Hematopoietic multipotent progenitor cell treated with erythropoietin and hydrocortisone succinate and interleukin-3 and kit ligand, for 17 days (in vitro differentiated cells): ENCODE data around the gene WDR37.
A peak's percentile ranks its signal among the peaks of the same experiment; 100 is the strongest.

Experiments
- DNase-seq: peaks from one replicate; pipeline ENCODE4 v3.0.0-alpha.2; 2015; ENCODE audit warnings: low spot score

WDR37 gene

DNA sequence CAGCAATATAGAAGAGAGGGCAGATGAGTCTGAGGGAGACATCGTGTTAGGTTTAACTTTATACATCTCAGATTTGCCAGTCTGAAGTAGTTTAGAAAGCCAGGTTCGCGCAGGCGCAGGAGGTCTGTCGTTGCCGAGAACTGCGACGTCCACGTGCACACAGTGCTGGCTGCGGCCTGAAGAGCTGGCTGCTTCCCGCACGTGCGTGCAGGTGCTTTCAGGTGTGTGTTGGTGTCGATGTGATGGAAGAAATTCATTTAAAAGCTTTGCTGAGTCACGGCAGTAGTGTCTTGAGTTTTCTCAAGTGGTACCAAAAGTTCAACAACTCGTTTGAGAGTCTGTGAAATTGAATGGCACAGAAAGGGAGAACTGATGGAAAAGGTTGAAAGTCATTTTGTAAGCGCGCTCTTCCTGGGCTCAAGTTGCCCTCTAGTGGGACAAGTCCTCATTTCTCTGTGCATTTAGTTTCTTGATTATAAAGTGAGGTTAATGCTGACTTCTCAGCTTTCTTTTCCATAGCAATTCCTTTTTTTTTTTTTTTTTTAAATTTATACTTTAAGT is 18.6 kb downstream of the WDR37 start:
- peak; percentile 29 for DNase-seq

DNA sequence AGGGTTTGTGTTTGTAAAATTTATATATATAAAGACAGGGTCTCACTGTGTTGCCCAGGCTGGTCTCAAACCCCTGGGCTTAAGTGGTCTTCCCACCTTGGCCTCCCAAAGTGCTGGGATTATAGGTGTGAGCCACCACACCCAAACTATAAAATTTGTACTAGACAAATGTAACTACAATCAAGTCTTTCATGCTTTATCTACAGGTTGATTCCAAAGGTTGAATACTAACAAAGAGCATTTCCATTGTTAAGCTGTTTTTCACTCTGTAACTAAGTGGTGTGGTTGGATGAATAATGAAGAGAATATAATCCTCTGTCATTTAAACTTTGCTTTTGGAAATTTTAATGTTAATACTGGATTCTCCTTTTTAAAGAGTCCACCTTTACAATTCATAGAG is 22.5 kb downstream of the WDR37 start:
- DNase-seq: no peak

DNA sequence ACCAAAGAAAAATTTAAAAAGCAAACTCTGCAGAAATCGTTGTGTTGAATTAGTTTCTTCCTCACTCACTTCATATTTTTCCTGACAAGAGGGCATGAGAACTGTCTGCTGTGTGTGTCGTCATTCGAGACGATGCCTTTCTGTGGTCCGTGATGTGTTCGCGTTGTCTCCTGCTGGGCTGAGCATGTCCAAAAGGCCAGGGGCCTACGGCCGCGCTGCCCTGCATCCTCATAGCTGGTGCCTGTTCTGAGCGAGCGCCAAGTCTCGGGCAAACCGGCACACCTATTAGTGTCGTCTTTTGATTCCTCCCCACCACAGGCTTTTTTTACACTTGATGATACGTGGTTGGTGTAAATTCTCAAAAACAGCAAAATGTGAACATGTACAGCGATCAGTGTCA is 27.4 kb downstream of the WDR37 start:
- DNase-seq: no peak

DNA sequence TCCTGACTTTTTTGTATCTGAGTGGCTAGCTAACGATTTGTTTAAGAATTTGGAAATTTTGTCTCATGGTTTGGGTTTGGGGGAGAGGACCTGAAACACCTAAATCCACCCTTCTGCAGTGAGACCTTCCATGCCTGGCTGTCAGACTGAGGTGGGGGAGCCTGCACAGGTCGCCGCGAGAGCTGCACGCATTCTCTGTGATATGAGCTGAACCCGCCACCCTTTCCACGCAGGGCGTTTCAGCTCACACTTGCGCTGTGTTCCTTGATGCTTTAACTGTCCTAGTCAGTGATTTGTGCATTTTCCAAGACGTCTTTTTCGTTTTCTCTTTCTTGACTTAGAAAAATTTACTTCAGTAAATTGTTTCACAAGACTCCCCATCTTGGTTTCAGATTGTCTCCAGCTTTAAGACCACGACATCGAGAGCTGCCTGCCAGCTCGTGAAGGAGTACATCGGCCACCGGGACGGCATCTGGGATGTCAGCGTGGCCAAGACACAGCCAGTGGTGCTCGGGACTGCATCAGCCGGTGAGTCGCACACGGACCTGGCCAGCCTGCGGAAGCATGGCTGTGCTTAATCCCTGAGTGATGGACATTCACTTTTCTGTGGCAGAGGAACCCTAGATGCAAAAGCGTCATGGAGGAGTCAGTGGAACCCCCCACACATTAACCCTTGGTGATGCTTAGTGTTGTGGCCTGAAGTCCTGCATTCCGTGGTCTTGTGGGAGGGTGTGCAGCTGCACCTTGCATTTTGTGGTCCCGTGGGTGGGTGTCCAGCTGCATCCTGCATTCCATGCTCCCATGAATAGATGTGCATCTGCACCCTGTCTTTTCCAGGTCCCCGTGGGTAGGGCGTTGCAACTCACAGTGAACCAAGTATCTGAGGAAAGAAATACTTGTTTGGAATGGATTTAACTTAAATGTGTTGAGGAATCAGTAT is 28.1 kb downstream of the WDR37 start:
- DNase-seq: no peak

DNA sequence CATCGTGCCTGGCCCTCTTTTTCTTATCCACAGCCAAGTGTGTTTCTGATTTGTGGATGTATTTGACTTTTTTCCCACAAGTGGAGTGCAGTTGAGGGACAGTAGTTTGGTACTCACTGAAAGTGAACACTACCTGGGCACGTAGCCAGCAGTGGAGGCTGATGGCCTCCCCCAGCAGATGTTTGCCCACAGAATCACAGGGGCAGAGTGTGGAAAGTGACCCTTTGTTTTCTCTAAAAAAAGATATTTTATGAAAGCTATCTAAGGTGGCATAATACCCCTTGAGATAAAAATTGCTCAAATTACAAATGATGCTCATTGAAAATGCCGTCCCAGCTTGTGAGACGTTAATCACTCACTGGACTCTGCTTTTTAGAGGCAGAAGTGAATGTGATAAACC is 29.1 kb downstream of the WDR37 start:
- DNase-seq: no peak

DNA sequence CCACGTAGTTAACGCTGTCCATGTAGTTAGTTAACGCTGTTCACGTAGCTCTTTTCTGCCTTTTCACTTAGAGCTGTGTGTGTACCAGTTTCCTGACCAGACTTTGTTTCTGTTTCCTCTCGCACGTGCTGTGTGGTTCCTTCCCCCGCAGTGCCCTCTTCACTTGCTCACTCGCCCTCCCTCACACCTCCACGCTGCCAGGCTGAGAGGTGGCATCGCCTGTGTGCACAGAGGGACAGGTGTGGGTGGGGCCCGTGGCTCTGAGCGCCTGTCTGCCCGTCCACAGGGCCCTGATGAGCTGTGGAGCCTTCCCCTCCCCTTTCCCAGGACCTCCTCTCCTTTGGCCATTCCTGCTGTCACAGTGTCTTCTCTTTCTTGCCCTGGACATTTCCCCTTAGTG is 30.6 kb downstream of the WDR37 start:
- DNase-seq: no peak

DNA sequence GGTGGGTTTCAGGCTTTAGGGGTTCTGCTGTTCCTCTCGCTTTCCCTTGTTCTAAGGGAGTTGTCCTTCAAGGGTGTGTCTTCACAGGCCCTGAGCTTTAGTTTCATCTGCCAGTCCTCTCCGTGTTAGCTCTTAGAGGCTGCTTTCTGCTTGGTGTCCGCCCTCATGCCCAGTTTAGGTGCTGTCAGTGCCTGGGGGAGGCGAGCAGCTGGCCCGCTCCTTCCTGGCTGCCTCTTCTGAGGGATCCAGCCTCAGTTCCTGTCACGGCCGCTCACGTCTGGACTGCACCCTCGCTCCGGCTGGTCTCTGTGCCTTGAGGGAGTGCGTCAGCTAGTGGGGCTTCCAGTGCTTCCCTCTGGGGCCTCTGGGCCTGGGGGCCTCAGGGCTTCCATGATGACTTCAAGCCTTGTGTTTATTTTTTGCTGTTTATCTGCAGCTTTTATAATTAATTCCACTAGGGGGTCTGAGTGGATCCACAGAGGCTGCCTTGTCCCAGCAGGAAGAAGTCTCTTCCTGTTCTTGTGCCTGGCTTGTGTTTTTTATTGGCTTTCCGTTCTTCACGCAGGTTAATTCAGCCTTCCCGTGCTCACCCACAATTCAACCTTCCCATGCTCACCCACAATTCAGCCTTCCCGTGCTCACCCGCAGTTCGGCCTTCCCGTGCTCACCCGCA is 33.0 kb downstream of the WDR37 start:
- no peak for DNase-seq

DNA sequence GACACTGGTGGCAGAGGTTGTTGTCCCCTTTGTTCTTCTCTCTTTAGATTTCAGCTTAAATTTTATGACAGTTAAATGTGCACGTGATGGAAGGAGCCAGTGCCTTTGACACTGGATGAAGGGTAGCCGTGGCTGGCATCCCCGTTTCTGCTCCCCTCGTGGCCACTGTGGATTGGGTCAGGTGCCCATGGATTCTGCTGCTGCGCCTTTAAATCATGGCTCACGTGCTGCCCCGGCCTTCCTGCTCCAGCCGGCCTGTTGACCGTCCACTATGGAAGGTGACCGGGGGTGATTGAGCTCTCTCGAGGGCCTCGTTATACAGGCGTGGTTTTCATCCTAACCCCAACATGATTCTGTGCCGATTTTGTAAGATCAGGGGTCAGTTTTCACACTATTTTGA is 34.5 kb downstream of the WDR37 start:
- no peak for DNase-seq

DNA sequence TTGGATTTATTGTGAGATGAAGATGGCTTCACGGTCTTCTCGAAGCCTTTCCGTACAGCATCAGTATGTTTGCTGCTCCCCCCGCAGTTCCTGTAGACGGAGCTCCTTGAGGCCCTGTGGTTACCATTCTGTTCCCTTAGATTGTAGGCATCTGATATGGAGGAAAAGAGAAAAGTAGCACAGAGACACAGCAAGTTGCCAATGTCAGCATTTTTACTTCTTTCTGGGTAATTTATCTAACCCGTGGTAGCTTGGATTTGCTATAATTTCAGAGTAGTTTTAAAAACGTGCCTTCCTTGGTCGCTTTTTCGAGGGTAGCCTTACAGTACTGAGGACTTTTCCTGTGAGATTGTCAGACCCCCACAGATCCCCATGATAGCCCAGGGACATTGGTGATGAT is 37.5 kb downstream of the WDR37 start:
- no peak for DNase-seq

DNA sequence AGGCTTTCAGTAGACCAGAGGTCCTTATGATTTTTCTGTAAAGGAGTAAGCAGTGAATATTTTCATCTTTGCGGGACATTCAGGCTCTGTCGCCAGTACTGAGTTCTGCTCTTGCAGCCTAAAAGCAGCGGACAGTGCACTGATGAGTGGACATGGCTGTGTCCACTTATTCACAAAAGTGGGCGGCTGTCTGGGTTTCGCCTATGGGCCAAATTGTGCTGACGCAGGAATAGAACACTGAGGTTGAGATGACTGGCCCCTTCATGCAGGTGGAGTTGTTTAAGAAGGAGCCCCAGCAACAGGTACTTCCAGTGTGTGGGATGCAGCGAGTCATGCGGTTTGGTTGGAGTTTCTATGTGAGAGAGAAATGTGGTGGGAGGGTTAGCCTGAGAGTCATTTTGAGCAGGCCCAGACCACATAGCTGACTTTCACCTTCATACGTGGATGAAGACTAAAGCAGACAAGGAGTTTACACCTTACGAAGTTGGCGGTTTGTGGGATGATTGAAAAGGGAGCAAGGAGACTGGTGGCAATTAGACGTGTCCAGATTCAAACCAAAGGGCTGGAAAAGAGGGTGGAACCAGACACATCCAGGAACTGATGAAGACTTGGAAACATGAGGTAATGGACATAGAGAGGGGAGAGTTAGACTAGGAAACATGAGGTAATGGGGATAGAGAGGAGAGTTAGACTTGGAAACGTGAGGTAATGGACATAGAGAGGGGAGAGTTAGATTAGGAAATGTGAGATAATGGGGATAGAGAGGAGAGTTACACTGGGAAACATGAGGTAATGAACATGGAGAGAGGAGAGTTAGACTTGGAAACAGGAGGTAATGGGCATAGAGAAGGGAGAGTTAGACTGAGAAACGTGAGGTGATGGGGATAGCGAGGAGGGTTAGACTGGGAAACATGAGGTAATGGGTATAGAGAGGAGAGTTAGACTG is 38.2 kb downstream of the WDR37 start:
- DNase-seq: no peak

DNA sequence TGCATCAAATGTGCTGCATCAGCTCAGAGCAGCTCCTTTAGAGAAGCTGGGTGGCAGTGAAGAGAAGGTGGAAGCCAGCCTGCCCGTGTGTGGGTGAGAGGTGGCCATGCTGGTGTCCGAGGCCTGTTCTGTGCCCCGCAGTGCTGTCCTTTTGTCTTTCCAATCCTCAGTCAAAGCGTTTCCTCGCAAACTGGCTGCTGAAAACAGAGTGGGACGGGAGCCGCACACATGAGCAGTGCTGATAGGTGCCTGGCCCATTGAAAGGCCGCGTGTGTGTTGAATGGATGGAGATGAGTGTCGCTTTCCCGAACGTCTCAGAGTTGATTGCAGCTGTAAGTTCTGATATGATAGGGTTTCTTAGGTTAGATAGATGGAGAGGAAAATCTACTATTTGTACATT is 39.3 kb downstream of the WDR37 start:
- no peak for DNase-seq

DNA sequence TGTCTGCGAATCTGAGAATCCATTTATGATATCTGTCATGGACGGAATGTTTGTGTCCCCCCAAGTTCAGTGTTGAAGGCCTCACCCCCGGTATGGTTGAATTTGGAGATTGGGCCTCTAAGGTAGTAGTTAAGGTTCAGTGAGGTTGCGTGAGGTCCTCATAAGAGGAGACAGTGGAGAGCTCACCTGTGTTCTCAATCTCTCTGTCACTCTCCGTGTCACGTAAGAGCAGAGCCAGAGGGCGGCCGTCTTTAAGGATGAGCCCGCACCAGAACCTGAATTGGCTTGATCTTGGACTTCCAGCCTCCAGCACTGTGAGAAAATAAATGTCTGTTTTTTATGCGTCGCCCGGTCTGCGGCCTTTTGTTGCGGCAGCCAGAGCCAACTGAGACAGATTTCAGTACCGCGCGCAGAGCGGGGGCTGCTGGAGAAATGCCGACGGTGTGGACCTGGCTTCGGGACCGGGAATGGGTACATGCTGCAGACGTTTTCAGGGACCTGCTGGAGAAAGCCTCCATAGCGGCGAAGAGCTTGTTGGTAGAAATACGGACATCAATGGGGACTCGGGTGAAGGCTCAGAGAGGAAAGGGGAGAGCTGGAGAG is 40.2 kb downstream of the WDR37 start:
- DNase-seq: no peak

DNA sequence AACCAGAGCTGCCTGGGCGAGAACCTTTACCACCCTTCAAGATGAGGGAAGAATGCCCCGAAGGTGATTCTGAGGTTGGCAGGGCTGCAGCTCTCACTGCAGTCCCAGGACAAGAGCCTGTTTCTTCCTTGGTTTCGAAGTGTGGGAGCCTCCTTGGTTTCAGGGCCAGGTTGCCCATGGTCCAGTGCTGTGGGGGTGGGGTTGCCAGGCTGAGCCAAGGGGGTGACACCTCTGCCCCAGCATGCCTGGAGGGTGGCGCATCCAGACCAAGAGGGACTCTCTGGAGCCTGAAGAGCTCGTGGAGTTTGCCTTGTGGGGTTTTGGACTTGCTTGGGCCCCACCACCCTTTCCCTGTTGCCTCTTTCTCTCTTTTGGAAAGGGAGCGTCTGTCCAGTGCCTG is 41.3 kb downstream of the WDR37 start:
- no peak for DNase-seq

DNA sequence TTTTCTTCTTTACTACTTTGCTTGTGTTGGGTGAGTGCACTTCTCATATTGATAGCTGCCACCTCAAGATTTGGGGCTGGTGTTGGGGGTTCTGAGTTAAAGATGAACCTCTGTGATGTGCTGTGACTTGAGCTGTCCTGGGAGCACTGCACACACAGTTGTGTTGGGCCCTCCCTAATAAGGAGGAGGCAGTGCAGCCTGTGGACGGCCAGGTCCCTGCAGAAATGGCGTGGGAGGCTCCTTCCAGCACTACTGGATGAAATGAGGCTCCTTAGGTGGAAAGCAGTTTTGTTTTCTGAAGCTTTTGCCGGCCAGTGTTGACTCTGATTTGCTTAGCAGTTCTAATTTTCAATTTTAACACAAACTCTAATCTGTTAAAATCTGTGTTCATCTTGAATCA is 44.0 kb downstream of the WDR37 start:
- no peak for DNase-seq

DNA sequence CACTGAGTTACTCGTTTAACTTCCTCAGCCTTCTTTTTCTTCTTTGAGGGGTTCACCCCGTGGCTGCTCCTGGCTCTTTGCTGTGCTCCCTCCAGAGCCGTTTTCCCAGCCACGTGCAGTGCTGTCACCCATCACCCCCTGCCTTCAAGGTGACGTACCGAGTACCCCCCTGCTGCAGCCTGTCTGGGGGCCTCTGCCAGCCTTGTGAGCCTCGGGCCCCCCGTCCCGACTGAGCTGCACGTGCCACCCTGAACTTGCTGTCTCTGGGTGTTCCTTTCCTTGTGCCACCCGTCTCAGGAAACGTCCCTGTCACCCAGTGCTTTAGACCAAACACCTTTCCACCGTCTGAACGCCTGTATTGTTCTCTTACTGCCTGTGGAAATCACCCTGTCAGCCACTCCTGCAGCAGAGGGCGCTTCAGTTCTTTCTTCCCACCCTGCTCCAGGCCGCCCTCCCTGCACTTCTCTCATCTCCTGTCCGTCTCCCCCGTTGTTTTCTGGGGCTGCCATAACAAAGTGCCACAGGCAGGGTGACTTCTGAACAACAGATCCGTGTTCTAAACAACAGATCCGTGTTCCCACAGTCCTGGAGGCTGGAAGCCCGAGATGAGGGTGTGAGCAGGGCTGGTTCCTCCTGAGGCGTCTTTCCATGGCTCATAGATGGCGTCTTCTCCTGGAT is 44.6 kb downstream of the WDR37 start:
- no peak for DNase-seq

DNA sequence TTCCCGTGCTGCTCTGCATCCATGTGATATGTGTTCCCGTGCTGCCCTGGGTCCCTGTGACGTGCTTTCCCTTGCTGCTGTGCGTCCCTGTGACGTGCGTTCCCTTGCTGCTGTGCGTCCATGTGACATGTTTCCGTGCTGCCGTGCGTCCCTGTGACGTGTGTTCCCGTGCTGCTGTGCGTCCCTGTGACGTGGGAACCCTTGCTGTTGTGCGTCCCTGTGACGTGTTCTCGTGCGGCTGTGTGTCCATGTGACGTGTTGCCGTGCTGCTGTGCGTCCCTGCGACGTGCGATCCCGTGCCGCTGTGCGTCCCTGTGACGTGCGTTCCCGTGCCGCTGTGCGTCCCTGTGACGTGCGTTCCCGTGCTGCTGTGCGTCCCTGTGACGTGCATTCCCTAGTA is 45.8 kb downstream of the WDR37 start:
- DNase-seq: no peak

DNA sequence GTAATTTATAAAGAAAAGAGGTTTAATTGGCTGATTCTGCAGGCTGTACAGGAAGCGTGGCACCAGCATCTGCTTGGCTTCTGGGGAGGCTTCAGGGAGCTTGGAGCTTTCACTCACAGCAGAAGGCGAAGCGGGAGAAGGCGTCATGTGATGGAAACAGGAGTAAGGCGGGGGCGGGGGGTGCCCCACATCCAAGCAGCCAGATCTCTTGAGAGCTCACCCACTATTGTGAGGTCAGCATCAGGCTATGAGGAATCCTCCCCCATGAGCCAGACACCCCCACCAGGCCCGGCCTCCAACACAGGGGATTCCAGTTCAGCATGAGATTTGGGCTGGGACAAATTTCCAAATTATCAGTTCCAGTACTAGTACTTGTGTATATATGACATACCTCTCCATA is 46.2 kb downstream of the WDR37 start:
- DNase-seq: no peak

DNA sequence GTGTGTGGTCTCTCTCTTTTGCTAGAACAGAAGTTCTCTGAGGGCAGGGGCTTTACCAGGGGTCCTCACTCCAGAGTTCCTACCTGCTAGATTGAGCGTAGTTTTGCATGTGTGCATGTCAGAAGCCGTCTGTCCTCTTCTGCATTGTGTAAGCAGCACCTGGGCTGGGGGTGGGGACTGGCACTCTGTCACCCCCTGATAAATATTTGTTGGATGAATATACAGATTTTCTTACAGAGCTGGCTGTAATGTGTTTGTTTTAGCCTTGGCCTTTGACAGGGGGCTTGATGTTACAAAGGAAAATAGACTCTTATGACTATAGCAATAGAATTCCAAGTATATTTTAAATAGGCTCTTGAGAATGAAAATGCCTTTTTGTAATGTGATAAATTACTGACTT is 46.6 kb downstream of the WDR37 start:
- no peak for DNase-seq

DNA sequence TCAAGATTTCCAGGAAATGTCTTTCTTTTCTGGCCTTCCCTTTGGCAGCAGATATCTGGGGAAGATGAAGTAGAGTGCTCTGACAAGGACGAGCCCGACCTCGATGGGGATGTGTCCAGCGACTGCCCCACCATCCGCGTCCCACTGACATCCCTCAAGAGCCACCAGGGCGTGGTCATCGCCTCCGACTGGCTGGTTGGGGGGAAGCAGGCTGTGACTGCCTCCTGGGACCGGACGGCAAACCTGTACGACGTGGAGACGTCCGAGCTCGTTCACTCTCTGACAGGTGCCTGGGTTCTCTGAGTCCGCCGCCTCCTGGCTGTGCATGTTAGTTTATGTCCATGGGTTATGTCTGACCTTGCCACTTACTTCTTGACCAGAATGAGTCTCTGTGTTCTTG is 47.4 kb downstream of the WDR37 start:
- no peak for DNase-seq

DNA sequence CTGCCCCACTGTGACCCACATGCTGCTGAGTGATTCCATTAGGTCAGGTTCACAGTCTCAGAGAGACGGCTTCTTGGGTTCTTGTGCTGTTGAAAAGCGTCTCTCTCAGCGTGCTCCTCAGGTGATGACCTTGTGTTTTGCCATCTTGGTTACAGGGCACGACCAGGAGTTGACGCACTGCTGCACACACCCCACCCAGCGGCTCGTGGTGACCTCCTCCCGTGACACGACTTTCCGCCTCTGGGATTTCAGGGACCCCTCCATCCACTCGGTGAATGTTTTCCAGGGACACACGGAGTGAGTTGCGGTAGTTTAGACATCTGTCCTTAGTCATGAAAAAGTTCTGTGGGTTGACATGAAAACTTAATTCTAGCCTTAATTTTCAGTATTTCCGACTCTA is 48.8 kb downstream of the WDR37 start:
- no peak for DNase-seq

DNA sequence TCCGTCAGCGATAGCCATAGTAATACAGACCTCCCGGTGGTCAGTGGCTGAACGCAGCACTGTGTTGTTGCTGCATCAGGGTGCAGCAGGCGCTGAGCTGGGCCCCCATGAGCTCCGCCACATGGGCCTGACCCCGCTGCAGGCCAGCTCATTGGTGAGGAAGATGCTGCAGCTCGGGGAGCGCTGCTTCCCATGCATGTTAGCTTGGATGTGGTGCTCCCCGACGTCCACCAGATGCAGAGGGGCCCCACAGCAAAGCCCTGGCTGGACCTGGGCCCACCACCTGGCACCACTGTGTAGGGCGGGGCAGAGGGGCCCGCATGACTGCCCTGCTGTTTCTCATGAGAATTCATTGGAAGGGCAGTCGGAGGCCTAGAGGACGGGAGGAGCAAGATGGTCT is 50.8 kb downstream of the WDR37 start:
- DNase-seq: no peak
